Measurements from ENCODE around the gene ABTB2.

The ABTB2 gene

DNA sequence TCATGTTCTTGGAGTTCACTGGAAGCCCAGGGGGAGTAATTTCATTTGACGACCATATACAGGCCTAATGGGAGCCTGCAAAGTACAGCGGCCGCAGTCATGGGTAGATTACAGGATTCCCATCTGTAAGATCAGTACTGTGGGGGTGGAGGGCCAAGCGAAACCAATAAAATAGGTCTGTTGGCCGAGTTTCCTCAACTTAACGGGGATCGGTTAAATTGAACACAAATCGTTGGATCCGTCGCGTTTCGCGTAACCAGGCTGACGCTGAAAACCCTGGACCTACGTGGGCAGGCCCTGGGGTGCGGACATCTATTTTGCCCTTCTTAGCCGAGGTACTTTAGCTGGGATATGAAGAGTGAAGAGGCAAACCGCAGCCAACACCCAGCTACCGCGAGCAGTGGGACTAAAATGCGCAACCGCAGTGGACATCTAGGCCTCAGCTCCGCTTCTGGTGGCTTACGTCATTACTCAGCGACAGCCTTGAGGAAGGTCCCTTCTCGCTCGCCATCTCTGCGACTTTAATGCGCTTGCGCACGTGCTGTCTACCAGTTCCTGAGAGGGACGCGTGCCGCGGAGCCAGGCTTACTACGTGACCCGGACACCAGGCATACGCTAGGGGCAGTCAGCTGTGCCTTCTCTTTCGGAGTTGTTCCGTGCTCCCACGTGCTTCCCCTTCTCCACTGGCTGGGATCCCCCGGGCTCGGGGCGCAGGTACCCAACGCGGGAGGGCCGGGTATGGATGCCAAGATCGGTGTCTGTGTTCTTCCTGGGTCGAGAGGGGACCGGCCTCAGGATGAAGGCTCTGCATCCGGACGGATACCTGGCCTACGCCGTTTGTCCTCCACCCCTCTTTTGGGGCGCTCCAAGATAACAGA lies 252.5 kb downstream of the ABTB2 start, which contains the start of gene NAT10:
TSS of gene NAT10 (plus strand) at position 551 of the 878 bp plus-strand sequence. CDS start 2,597 bp downstream, outside the sequence.
- DNase-seq (ENCODE audit: low read depth) = peak; percentile 98

DNA sequence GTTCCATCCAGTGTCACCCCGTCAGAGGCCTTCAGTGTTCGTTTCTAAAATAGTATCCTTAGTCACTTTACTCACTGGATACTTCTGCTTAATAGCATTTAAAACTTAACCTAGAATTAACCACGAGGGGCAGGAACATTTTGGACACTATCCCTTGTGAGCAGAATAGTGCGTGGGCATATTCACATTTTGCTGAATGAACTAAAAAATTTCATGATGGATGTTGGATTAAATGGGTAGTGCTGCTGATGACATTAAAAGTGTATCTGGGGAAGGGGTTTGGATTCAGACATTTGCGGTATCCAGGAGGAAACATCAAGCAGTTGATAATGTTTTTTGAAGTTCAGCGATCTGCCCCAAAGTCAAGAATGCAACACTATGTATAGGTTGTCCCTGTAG lies 253.1 kb downstream of the ABTB2 start:
- DNase-seq (ENCODE audit: low read depth) = no peak
